Epithelial cell of alveolus of lung (primary cell): ENCODE results near the gene COA6. TPM values are rescaled to one million over a fixed set of nuclear protein-coding genes. Genes with fewer than 3 reads are reported as not detected.

Experiments used
- total RNA-seq: library from RNA; depleted of rRNA; stranded (reverse); fragments of >200 nt; gene quantifications from 2 replicates; pipeline ENCODE4 v1.2.1, GENCODE V29; 2015

Gene COA6, protein sequence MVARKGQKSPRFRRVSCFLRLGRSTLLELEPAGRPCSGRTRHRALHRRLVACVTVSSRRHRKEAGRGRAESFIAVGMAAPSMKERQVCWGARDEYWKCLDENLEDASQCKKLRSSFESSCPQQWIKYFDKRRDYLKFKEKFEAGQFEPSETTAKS
- total RNA-seq, result 18.2 and 28.6 TPM in 2 replicates

GRCh38 chr1:234373064-234373958 is at the start of gene COA6:
COA6 (plus strand) TSS chr1:234373456; CDS start chr1:234373467, 11 bp downstream.

Other genes with a start within 250 kb of the COA6 start
- 5.5 and 7.5 TPM in 2 replicates for gene TARBP1, start 105.7 kb downstream of the COA6 start, total RNA-seq
- 88.8 and 91.1 TPM in 2 replicates for gene IRF2BP2, start 236.7 kb downstream of the COA6 start, total RNA-seq